Endothelial cell of umbilical vein (primary cell): Measurements from ENCODE around the gene ACTG1. TPM values are rescaled to one million over a fixed set of nuclear protein-coding genes. Genes with fewer than 3 reads are reported as not detected.

Source experiments
- BruUV-seq: library from RNA; stranded (reverse); fragments of 400-500 nt; replicated peaks from 2 replicates; lab custom pipeline; 2021; lab: Mats Ljungman, UMichigan
- CTCF ChIA-PET: fragments of 300-600, 350-600 bp; sonication (Branson Sonifier 250); formaldehyde crosslinking; loops from one replicate; lab custom pipeline; 2021; ENCODE audit warnings: antibody characterized with exemption, inconsistent platforms; lab: Charles Lee
- POLR2A ChIA-PET: fragments of 300-600, 350-600 bp; sonication (Branson Sonifier 250); formaldehyde crosslinking; loops from one replicate; lab custom pipeline; 2021; ENCODE audit warnings: antibody characterized with exemption, inconsistent platforms; lab: Charles Lee
- DNase-seq: peaks from one replicate; pipeline ENCODE4 v3.0.0-alpha.2; 2011; ENCODE audit warnings: low read depth, low spot score
- FAIRE-seq: peaks from 2 replicates; lab custom pipeline; 2011; peaks lifted over from hg19 to GRCh38; lab: Jason Lieb, UNC
- H2AFZ ChIP-seq: 2 replicates; pipeline ENCODE4 v1.6.0; 2012; ENCODE audit warnings: low read depth, low read length, control low read depth, inconsistent platforms
- H3K27ac ChIP-seq: 2 replicates; pipeline ENCODE4 v1.5.1; 2011; ENCODE audit warnings: low read depth, mild to moderate bottlenecking, control low read depth, low read length, moderate library complexity; ENCODE audit not compliant: insufficient read depth
- H3K27me3 ChIP-seq, 2 experiments: 2 replicates each; pipeline versions ENCODE4 v1.6.0 to v1.6.1; 2011; ENCODE audit warnings: low read length in 2 of 2, mixed read lengths in 1 of 2; ENCODE audit not compliant: control insufficient read depth in 2 of 2, insufficient read depth in 2 of 2
- H3K36me3 ChIP-seq, 2 experiments: 2 replicates in 1 of 2; 3 replicates in 1 of 2; pipeline ENCODE4 v1.5.1; 2011; ENCODE audit warnings: low read length in 2 of 2, mild to moderate bottlenecking in 1 of 2, moderate library complexity in 1 of 2; ENCODE audit not compliant: control insufficient read depth in 2 of 2, insufficient read depth in 2 of 2; ENCODE audit errors: extremely low read depth in 1 of 2
- H3K4me1 ChIP-seq: 3 replicates; pipeline ENCODE4 v1.5.1; 2011; ENCODE audit warnings: mild to moderate bottlenecking, low read length; ENCODE audit not compliant: control insufficient read depth, insufficient read depth; ENCODE audit errors: extremely low read depth
- H3K4me2 ChIP-seq: 2 replicates; pipeline ENCODE4 v1.6.1; 2011; ENCODE audit warnings: low read length, control low read depth, mixed read lengths; ENCODE audit not compliant: insufficient read depth
- H3K4me3 ChIP-seq, 3 experiments: fragments of 200-600 bp in 1 of 3; sonication (generic), shearing (Covaris generic) in 1 of 3; replicated peaks in 1 of 3; 2 replicates each; pipeline ENCODE4 v1.5.1; 2011 to 2016; ENCODE audit warnings: control low read depth in 3 of 3, low read length in 3 of 3, mild to moderate bottlenecking in 2 of 3, inconsistent platforms in 1 of 3, low read depth in 1 of 3, moderate library complexity in 1 of 3; ENCODE audit not compliant: insufficient read depth in 1 of 3
- H3K79me2 ChIP-seq: 2 replicates; pipeline ENCODE4 v1.6.0; 2012; ENCODE audit warnings: low read length, inconsistent platforms; ENCODE audit not compliant: control insufficient read depth, insufficient read depth
- H3K9ac ChIP-seq: replicated peaks from 2 replicates; pipeline ENCODE3; 2011; ENCODE audit warnings: low read length, control low read depth; ENCODE audit not compliant: insufficient read depth; ENCODE audit errors: extremely low read depth
- H3K9me1 ChIP-seq: replicated peaks from 3 replicates; pipeline ENCODE4 v1.6.0; 2011; ENCODE audit warnings: mild to moderate bottlenecking, low read length; ENCODE audit not compliant: control insufficient read depth, insufficient read depth; ENCODE audit errors: extremely low read depth
- H3K9me3 ChIP-seq: replicated peaks from 2 replicates; pipeline ENCODE4 v1.5.1; 2012; ENCODE audit warnings: low read length, inconsistent platforms; ENCODE audit not compliant: control insufficient read depth, insufficient read depth
- H4K20me1 ChIP-seq: replicated peaks from 2 replicates; pipeline ENCODE3; 2011; ENCODE audit warnings: mild to moderate bottlenecking, low read length; ENCODE audit not compliant: control insufficient read depth, insufficient read depth; ENCODE audit errors: extremely low read depth
- CTCF ChIP-seq, 2 donors: IDR thresholded peaks; 1 replicate in 1 of 2; 2 replicates in 1 of 2; pipeline ENCODE4 v1.5.1; 2011; ENCODE audit warnings: low read length in 2 of 2, mild to moderate bottlenecking in 2 of 2, moderate library complexity in 2 of 2, control low read depth in 1 of 2, inconsistent platforms in 1 of 2, low read depth in 1 of 2; ENCODE audit not compliant: insufficient read depth in 1 of 2; ENCODE audit errors: extremely low read depth in 1 of 2
- EZH2 ChIP-seq: IDR thresholded peaks from 2 replicates; pipeline ENCODE4 v1.6.1; 2012; ENCODE audit warnings: borderline replicate concordance, low read depth, mild to moderate bottlenecking, moderate library complexity, low read length, inconsistent platforms; ENCODE audit not compliant: severe bottlenecking
- FOS ChIP-seq: IDR thresholded peaks from 2 replicates; pipeline ENCODE4 v1.6.1; 2011; ENCODE audit warnings: mild to moderate bottlenecking, low read length, moderate library complexity, borderline replicate concordance; ENCODE audit not compliant: insufficient read depth
- GATA2 ChIP-seq: IDR thresholded peaks from 2 replicates; pipeline ENCODE4 v1.7.0; 2011; ENCODE audit warnings: low read depth, mild to moderate bottlenecking, moderate library complexity, mixed read lengths, low read length; ENCODE audit not compliant: insufficient read length, insufficient read depth
- JUN ChIP-seq: IDR thresholded peaks from 2 replicates; pipeline ENCODE4 v1.6.1; 2011; ENCODE audit warnings: borderline replicate concordance, low read depth; ENCODE audit not compliant: insufficient read length, insufficient read depth
- MAX ChIP-seq: IDR thresholded peaks from 2 replicates; pipeline ENCODE4 v1.6.1; 2011; ENCODE audit not compliant: insufficient read depth, insufficient read length
- MYC ChIP-seq: IDR thresholded peaks from one replicate; pipeline ENCODE4 v1.6.1; 2011; ENCODE audit warnings: mild to moderate bottlenecking, low read depth, low read length
- POLR2A ChIP-seq: IDR thresholded peaks from 2 replicates; pipeline ENCODE4 v1.6.1; 2012; ENCODE audit warnings: low read depth, mild to moderate bottlenecking, control low read depth, low read length
- POLR2AphosphoS5 ChIP-seq: IDR thresholded peaks from 2 replicates; pipeline ENCODE4 v1.6.1; 2012; ENCODE audit warnings: low read depth, mild to moderate bottlenecking, control low read depth, low read length, moderate library complexity; ENCODE audit not compliant: insufficient read depth
- dilution Hi-C: fragments of 300-500 bp; cut with MboI; formaldehyde crosslinking; loops from one replicate; pipeline ENCODE4 v1.15.0; 2019; ENCODE audit warnings: low sequenced_read_pairs; ENCODE audit not compliant: extremely low pct_ligation_motif_present
- intact Hi-C: fragments of 100-400 bp; cut with micrococcal nuclease; formaldehyde crosslinking; loops from one replicate; pipeline ENCODE4 v1.10.0; 2022
- polyA plus RNA-seq, 4 experiments: library from polyadenylated mRNA; depleted of rRNA in 3 of 4; stranded (reverse) in 3 of 4; unstranded in 1 of 4; fragments of >200 nt; gene quantifications; 2 replicates each; pipeline versions ENCODE4 v1.2.1 to v1.2.3, GENCODE V29; 2011 to 2012; ENCODE audit warnings: missing spikeins in 1 of 4
- total RNA-seq: library from RNA; stranded (reverse); gene quantifications from 2 replicates; pipeline ENCODE4 v1.2.3, GENCODE V29; 2021

The ACTG1 gene
- total and polyA plus RNA-seq, 2 donors (not counting 3 experiments of a cell fraction or from before 2014, with no cell fraction given) = 6,127 to 10,663 TPM

- FAIRE-seq (no peak), DNase-seq (no peak)
- no peak overlapping the region for H3K9ac ChIP-seq
- H3K4me3 ChIP-seq = no peak overlapping the region
- no peak overlapping the region for H3K27ac ChIP-seq
- no peaks in the 10 kb centered on the region for H4K20me1 ChIP-seq
- no peak overlapping the region for H2AFZ ChIP-seq
- dilution Hi-C loops = no loop called here
- no peaks in the 10 kb centered on the region for H3K9me3 ChIP-seq
- peaks cover 12% of the 10 kb centered on the region for H3K4me1 ChIP-seq
- ChIA-PET POLR2A (interaction anchor here (1.0 kb wide), 1 partner anchor 23 kb away, joined by 3 read pairs; the partner anchor contains the start of gene ACTG1), CTCF (interaction anchor here (0.9 to 2.1 kb wide), 7 partner anchors 11 to 236 kb away, joined by 3 to 9 read pairs (median 3); no protein-coding TSS in a partner anchor)
- intact Hi-C loops = loop anchor here (2.0 kb wide), 1 partner anchor 17 kb away; no protein-coding TSS in a partner anchor
- no peaks in the 10 kb centered on the region for H3K36me3 ChIP-seq
- no peaks in the 10 kb centered on the region for H3K79me2 ChIP-seq
- BruUV-seq = no TSS peak
- H3K27me3 ChIP-seq = peaks cover 5 to 6% of the 10 kb centered on the region in 2 experiments
- H3K9me1 ChIP-seq = no peaks in the 10 kb centered on the region
- no peak overlapping the region for H3K4me2 ChIP-seq
- TF ChIP-seq EZH2 (no peak), POLR2AphosphoS5 (no peak), MYC (no peak), CTCF (IDR thresholded peaks at IDR 0.05; ENCODE audit: extremely low read depth in 1 of 2, insufficient read depth in 1 of 2, low read depth in 1 of 2, low read length in 2 of 2) (no peak), JUN (no peak), MAX (no peak), GATA2 (no peak), POLR2A (no peak), FOS (no peak)
Observed at GRCh38 chr17:81489012-81489997, 23.3 kb downstream of the ACTG1 start.
